HEK293 (cell line): ENCODE data around the gene BRCA1.

Experiments used
- CTCF ChIA-PET: fragments of 350-600 bp; formaldehyde crosslinking; extraction: SDS; loops from one replicate; lab custom pipeline; 2021; ENCODE audit warnings: antibody characterized with exemption; lab: Yijun Ruan, JAX
- POLR2A ChIA-PET: fragments of 300-600 bp; formaldehyde crosslinking; extraction: SDS; loops from one replicate; lab custom pipeline; 2020; ENCODE audit warnings: antibody characterized with exemption, inconsistent platforms; lab: Yijun Ruan, JAX
- H3K27ac ChIP-seq: fragments of 200-500 bp; sonication (Bioruptor generic); 2 replicates; pipeline ENCODE4 v1.5.1; 2014; ENCODE audit warnings: low read depth, low read length, control low read depth, inconsistent platforms; ENCODE audit errors: extremely low read depth
- H3K36me3 ChIP-seq, 2 experiments: fragments of 200-500 bp in 1 of 2; sonication (Bioruptor generic) in 1 of 2; 1 replicate in 1 of 2; 2 replicates in 1 of 2; pipeline ENCODE4 v1.5.1; 2014 to 2017; ENCODE audit warnings: inconsistent platforms in 2 of 2, low read length in 2 of 2; ENCODE audit not compliant: control insufficient read depth in 2 of 2, insufficient read depth in 1 of 2
- H3K4me1 ChIP-seq: fragments of 200-500 bp; sonication (Bioruptor generic); 2 replicates; pipeline ENCODE4 v1.5.1; 2014; ENCODE audit warnings: mild to moderate bottlenecking, low read length, inconsistent platforms; ENCODE audit not compliant: control insufficient read depth, insufficient read depth
- H3K4me3 ChIP-seq: 2 replicates; pipeline ENCODE4 v1.5.1; 2011; ENCODE audit warnings: low read depth, mild to moderate bottlenecking, control low read depth, low read length, moderate library complexity
- H3K9me3 ChIP-seq: fragments of 200-500 bp; sonication (Bioruptor generic); 2 replicates; pipeline ENCODE4 v1.5.1; 2014; ENCODE audit warnings: low read depth, low read length, inconsistent platforms; ENCODE audit not compliant: control insufficient read depth, insufficient read depth
- BCL11A ChIP-seq: fragments of 450-650 bp; formaldehyde crosslinking; IDR thresholded peaks from 2 replicates; pipeline ENCODE4 v1.5.1; 2016; ENCODE audit warnings: low read depth, missing biosample characterization, missing genetic modification characterization
- KLF10 ChIP-seq: fragments of 450-650 bp; IDR thresholded peaks from 2 replicates; pipeline ENCODE4 v1.5.1; 2018; ENCODE audit warnings: missing biosample characterization, mild to moderate bottlenecking, missing genetic modification characterization
- MEIS1 ChIP-seq: sonication (generic); formaldehyde crosslinking; IDR thresholded peaks from 2 replicates; pipeline ENCODE4 v1.8.1; 2022; ENCODE audit warnings: missing genetic modification reagents, mild to moderate bottlenecking, borderline replicate concordance
- MYNN ChIP-seq: fragments of 450-650 bp; formaldehyde crosslinking; IDR thresholded peaks from 2 replicates; pipeline ENCODE4 v1.5.1; 2016; ENCODE audit warnings: missing biosample characterization, missing genetic modification characterization, borderline replicate concordance
- OVOL3 ChIP-seq: fragments of 450-650 bp; formaldehyde crosslinking; IDR thresholded peaks from 2 replicates; pipeline ENCODE4 v1.5.1; 2016; ENCODE audit warnings: missing biosample characterization, missing genetic modification characterization
- PRDM2 ChIP-seq: fragments of 450-650 bp; formaldehyde crosslinking; IDR thresholded peaks from 2 replicates; pipeline ENCODE4 v1.5.1; 2016; ENCODE audit warnings: missing biosample characterization, missing genetic modification characterization, borderline replicate concordance
- REPIN1 ChIP-seq: fragments of 450-650 bp; formaldehyde crosslinking; IDR thresholded peaks from 2 replicates; pipeline ENCODE4 v1.5.1; 2017; ENCODE audit warnings: missing biosample characterization, missing genetic modification characterization, low read depth
- SALL2 ChIP-seq: fragments of 450-650 bp; formaldehyde crosslinking; IDR thresholded peaks from 2 replicates; pipeline ENCODE4 v1.5.0; 2017; ENCODE audit warnings: missing biosample characterization, mild to moderate bottlenecking, missing genetic modification characterization, borderline replicate concordance
- ZBTB7A ChIP-seq: fragments of 450-650 bp; formaldehyde crosslinking; IDR thresholded peaks from 2 replicates; pipeline ENCODE4 v1.5.1; 2016; ENCODE audit warnings: low read depth, missing biosample characterization, missing genetic modification characterization
- ZNF202 ChIP-seq: fragments of 450-650 bp; formaldehyde crosslinking; IDR thresholded peaks from 2 replicates; pipeline ENCODE4 v1.5.1; 2016; ENCODE audit warnings: missing biosample characterization, missing genetic modification characterization, borderline replicate concordance
- ZNF280C ChIP-seq: fragments of 450-650 bp; formaldehyde crosslinking; IDR thresholded peaks from 2 replicates; pipeline ENCODE4 v1.5.1; 2016; ENCODE audit warnings: missing biosample characterization, missing genetic modification characterization
- ZNF354C ChIP-seq: fragments of 450-650 bp; formaldehyde crosslinking; IDR thresholded peaks from 2 replicates; pipeline ENCODE4 v1.5.1; 2016; ENCODE audit warnings: missing biosample characterization, missing genetic modification characterization, low read depth, borderline replicate concordance
- ZNF362 ChIP-seq: fragments of 450-650 bp; formaldehyde crosslinking; IDR thresholded peaks from 2 replicates; pipeline ENCODE4 v1.5.1; 2016; ENCODE audit warnings: missing biosample characterization, missing genetic modification characterization
- ZNF423 ChIP-seq: fragments of 450-650 bp; formaldehyde crosslinking; IDR thresholded peaks from 2 replicates; pipeline ENCODE4 v1.5.1; 2016; ENCODE audit warnings: missing biosample characterization, missing genetic modification characterization
- ZNF449 ChIP-seq: fragments of 450-650 bp; formaldehyde crosslinking; IDR thresholded peaks from 2 replicates; pipeline ENCODE4 v1.5.1; 2017; ENCODE audit warnings: missing biosample characterization, mild to moderate bottlenecking, missing genetic modification characterization, moderate library complexity
- ZNF521 ChIP-seq: fragments of 450-650 bp; formaldehyde crosslinking; IDR thresholded peaks from 2 replicates; pipeline ENCODE4 v1.5.1; 2017; ENCODE audit warnings: missing biosample characterization, mild to moderate bottlenecking, missing genetic modification characterization
- ZNF621 ChIP-seq: fragments of 450-650 bp; formaldehyde crosslinking; IDR thresholded peaks from 2 replicates; pipeline ENCODE4 v1.5.1; 2017; ENCODE audit warnings: missing biosample characterization, missing genetic modification characterization
- ZNF626 ChIP-seq: fragments of 450-650 bp; sonication (Bioruptor Pico); formaldehyde crosslinking; IDR thresholded peaks from 2 replicates; pipeline ENCODE4 v1.5.1; 2018; ENCODE audit warnings: missing biosample characterization, missing genetic modification characterization, inconsistent platforms
- ZNF664 ChIP-seq: fragments of 450-650 bp; formaldehyde crosslinking; IDR thresholded peaks from 2 replicates; pipeline ENCODE4 v1.5.1; 2016; ENCODE audit warnings: missing biosample characterization, missing genetic modification characterization
- ZSCAN23 ChIP-seq: fragments of 450-650 bp; formaldehyde crosslinking; IDR thresholded peaks from 2 replicates; pipeline ENCODE4 v1.5.1; 2016; ENCODE audit warnings: missing biosample characterization, missing genetic modification characterization

BRCA1 gene

GRCh38 chr17:43155666-43156065 lies 30.5 kb upstream of the BRCA1 start:
- no peaks in the 10 kb centered on the region for H3K4me1 ChIP-seq
- H3K27ac ChIP-seq = no peak overlapping the region
- peaks cover 7 to 27% of the 10 kb centered on the region in 2 experiments; a peak in 2 of 3 replicates for H3K36me3 ChIP-seq
- ChIA-PET CTCF (interaction anchor here (0.6 kb wide), 1 partner anchor 9 kb away, joined by 3 read pairs; no protein-coding TSS in a partner anchor), POLR2A (no interaction called here)
- no peaks in the 10 kb centered on the region for H3K9me3 ChIP-seq
- no peak overlapping the region for H3K4me3 ChIP-seq
- TF ChIP-seq ZBTB7A (no peak), ZNF354C (tag by site-specific recombination) (no peak), OVOL3 (tag by site-specific recombination) (no peak), ZNF521 (tag by site-specific recombination) (no peak), ZNF202 (tag by site-specific recombination) (no peak), ZNF664 (tag by site-specific recombination) (no peak), ZNF280C (tag by site-specific recombination) (no peak), BCL11A (tag by site-specific recombination) (no peak), SALL2 (tag by site-specific recombination) (no peak), REPIN1 (tag by site-specific recombination) (no peak), ZNF362 (no peak), KLF10 (tag by site-specific recombination) (no peak), ZNF621 (no peak), ZSCAN23 (tag by site-specific recombination) (no peak), ZNF449 (tag by site-specific recombination) (no peak), PRDM2 (no peak), ZNF626 (tag by site-specific recombination) (no peak), MEIS1 (CRISPR knock-in tag) (no peak), ZNF423 (tag by site-specific recombination) (no peak), MYNN (no peak)
